Smooth muscle cell (in vitro differentiated cells): ENCODE measurements around the gene AKAP4. TPM values are rescaled to one million over a fixed set of nuclear protein-coding genes. Genes with fewer than 3 reads are reported as not detected.

Experiments used
- DNase-seq: peaks from one replicate; lab custom pipeline; 2025; ENCODE audit not compliant: unreplicated experiment; lab: John Stamatoyannopoulos, UW
- H2AFZ ChIP-seq: fragments of 200-600 bp; sonication (generic); 2 replicates; pipeline ENCODE4 v1.6.0; 2016; ENCODE audit warnings: antibody characterized with exemption, low read depth, mild to moderate bottlenecking
- H3F3A ChIP-seq: fragments of 200-600 bp; sonication (generic); 2 replicates; pipeline ENCODE4 v1.6.0; 2017; ENCODE audit warnings: antibody characterized with exemption, low read depth
- H3K27ac ChIP-seq: fragments of 200-600 bp; sonication (generic); 2 replicates; pipeline ENCODE4 v1.5.1; 2016; ENCODE audit warnings: low read depth, mild to moderate bottlenecking
- H3K27me3 ChIP-seq: fragments of 200-600 bp; sonication (generic); 2 replicates; pipeline ENCODE4 v1.6.1; 2016; ENCODE audit warnings: low read depth, mild to moderate bottlenecking
- H3K36me3 ChIP-seq: fragments of 200-600 bp; sonication (generic); 2 replicates; pipeline ENCODE4 v1.5.1; 2016; ENCODE audit warnings: low read depth
- H3K4me1 ChIP-seq: fragments of 200-600 bp; sonication (generic); 2 replicates; pipeline ENCODE4 v1.5.1; 2016; ENCODE audit warnings: low read depth
- H3K4me2 ChIP-seq: fragments of 200-600 bp; sonication (generic); 2 replicates; pipeline ENCODE4 v1.6.0; 2016; ENCODE audit warnings: mild to moderate bottlenecking
- H3K4me3 ChIP-seq: fragments of 200-600 bp; sonication (generic); 2 replicates; pipeline ENCODE4 v1.5.1; 2016; ENCODE audit warnings: mild to moderate bottlenecking
- H3K79me2 ChIP-seq: fragments of 200-600 bp; sonication (generic); 2 replicates; pipeline ENCODE4 v1.6.0; 2016; ENCODE audit warnings: low read depth, mild to moderate bottlenecking
- H3K9ac ChIP-seq: fragments of 200-600 bp; sonication (generic); 2 replicates; pipeline ENCODE4 v1.6.0; 2016; ENCODE audit warnings: low read depth
- H3K9me3 ChIP-seq: fragments of 200-600 bp; sonication (generic); replicated peaks from 2 replicates; pipeline ENCODE4 v1.5.1; 2016; ENCODE audit warnings: low read depth
- H4K20me1 ChIP-seq: fragments of 200-600 bp; sonication (generic); 2 replicates; pipeline ENCODE4 v1.6.0; 2016; ENCODE audit warnings: low read depth
- CTCF ChIP-seq: fragments of 200-600 bp; sonication (generic); IDR thresholded peaks from 2 replicates; pipeline ENCODE4 v1.5.1; 2017; ENCODE audit warnings: borderline replicate concordance, mild to moderate bottlenecking, antibody characterized with exemption; ENCODE audit not compliant: insufficient read depth, poor library complexity, severe bottlenecking
- WGBS: methylation state at CpG from one replicate; pipeline ENCODE4 v1.1.7; 2016; ENCODE audit warnings: low lambda C conversion rate; 5-methylcytosine and 5-hydroxymethylcytosine counted together
- polyA plus RNA-seq: library from polyadenylated mRNA; unstranded; fragments of >200 nt; fragmentation: Nextera tagmentation; extraction: Ambion mirVana; gene quantifications from 2 replicates; pipeline ENCODE4 v1.2.1, GENCODE V29; 2016
- total RNA-seq: library from RNA; depleted of rRNA; stranded (reverse); fragments of >200 nt; gene quantifications from 2 replicates; pipeline ENCODE4 v1.2.3, GENCODE V29; 2014

The AKAP4 gene
- total and polyA plus RNA-seq, 2 experiments from 2014 or later: not detected

- Histone ChIP-seq H4K20me1 (no peaks in the 10 kb centered on the region), H3K4me3 (no peak overlapping the region), H3K27me3 (no peaks in the 10 kb centered on the region), H3K9me3 (no peaks in the 10 kb centered on the region), H3K36me3 (no peaks in the 10 kb centered on the region), H3K4me2 (no peak overlapping the region), H3K27ac (no peak overlapping the region), H3K9ac (no peak overlapping the region), H3K79me2 (no peaks in the 10 kb centered on the region), H3F3A (no peaks in the 10 kb centered on the region), H2AFZ (no peak overlapping the region), H3K4me1 (no peaks in the 10 kb centered on the region)
- 57% methylated on average over 3 of the region's 3 CpGs for whole genome bisulfite sequencing
- DNase-seq: no peak
- no peak for TF ChIP-seq CTCF
Observed at GRCh38 chrX:50183891-50184290, 16.9 kb downstream of the AKAP4 start.

DNA sequence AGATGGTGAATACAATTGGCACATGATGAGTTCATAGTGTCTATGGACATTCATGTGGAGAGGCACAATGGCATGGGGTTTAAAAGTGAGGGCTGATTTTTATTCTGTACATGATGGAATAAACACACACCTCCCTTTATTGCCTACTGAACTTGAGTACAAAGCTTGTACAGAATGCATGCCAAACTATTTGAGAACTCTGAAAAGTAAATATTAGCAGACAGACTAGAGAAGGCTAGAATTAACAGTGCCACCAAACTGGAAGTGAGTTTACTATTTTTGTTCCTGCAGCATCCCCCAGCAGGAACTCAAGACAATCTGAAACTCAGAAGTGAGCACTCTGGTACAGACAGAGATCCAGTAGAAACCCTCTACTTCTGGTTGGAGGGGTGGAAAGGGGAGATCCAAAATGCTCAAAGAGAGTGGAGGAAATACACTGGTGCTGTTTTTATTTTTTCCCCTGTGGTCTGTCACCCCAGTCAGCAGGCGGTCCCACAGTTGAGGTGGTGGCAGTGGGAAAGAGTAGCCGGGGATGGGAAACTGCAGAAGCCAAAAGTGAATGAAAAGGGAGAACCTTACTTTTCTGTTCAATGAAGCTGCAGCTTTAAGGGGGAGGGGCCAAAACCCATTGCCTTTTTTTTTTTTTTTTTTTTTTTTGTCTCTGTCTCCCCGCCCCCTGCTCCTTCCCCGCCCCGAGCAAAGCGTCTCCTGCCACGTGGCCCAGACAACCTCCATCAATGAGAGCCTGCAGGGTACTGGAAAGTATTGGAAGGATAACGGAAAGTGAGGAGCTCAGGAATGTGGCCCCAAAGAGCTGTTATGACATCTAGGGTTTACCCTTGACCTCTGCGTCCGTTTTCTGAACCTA, 20.5 kb downstream of the AKAP4 start:
- Histone ChIP-seq H4K20me1 (no peaks in the 10 kb centered on the region), H3K9me3 (no peaks in the 10 kb centered on the region), H3K36me3 (no peaks in the 10 kb centered on the region), H3K4me3 (no peak overlapping the region), H3K9ac (no peak overlapping the region), H3K27me3 (no peaks in the 10 kb centered on the region), H3F3A (no peaks in the 10 kb centered on the region), H3K4me1 (no peaks in the 10 kb centered on the region), H2AFZ (no peak overlapping the region), H3K27ac (no peak overlapping the region), H3K4me2 (no peak overlapping the region), H3K79me2 (no peaks in the 10 kb centered on the region)
- no peak for DNase-seq
- TF ChIP-seq CTCF: no peak
- WGBS: 65% methylated on average over 10 of the region's 10 CpGs

DNA sequence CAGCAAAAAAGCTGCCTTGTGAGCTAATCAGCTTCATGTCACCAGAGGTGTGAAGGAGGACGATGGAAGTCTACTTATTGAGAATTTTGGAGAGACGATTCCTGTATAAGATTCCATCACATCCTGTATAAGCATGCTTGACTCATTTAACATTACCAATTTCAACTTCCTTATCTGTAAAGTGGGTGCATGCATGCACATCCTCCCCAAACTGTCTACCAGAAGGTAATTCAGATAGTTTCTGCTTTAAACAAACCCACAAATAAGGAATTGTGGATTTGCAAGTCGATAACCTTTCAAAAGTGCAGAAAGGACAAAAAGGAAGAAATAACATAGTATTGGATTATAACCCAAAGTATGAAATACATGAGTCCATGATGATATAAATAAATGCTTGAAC, 31.1 kb downstream of the AKAP4 start:
- Histone ChIP-seq H3K4me1 (no peaks in the 10 kb centered on the region), H3K9me3 (no peaks in the 10 kb centered on the region), H3K4me3 (no peak overlapping the region), H3K27ac (no peak overlapping the region), H3K9ac (no peak overlapping the region), H3F3A (no peaks in the 10 kb centered on the region), H3K27me3 (no peaks in the 10 kb centered on the region), H2AFZ (no peak overlapping the region), H3K4me2 (no peak overlapping the region), H3K36me3 (no peaks in the 10 kb centered on the region), H4K20me1 (no peaks in the 10 kb centered on the region), H3K79me2 (no peaks in the 10 kb centered on the region)
- 78% methylated on average over 3 of the region's 3 CpGs for WGBS
- DNase-seq: no peak
- no peak for TF ChIP-seq CTCF

DNA sequence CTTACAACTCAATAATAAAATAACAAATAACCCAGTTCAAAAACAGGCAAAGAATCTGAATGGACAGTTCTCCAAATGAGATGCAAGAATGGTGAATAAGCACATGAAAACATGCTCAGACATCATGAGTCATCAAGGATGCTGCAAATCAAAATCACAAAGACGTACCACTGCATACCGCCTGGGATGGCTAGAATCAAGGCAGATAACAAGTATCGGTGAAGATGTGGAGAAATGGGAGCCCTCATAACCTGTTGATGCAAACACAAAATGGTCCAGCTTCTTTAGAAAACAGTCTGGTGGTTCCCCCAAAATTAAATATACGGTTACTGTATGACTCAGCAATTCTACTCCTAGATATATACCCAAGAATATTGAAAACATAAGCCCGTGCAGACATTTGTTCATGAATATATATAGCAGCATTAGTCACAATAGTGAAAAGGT, 32.5 kb downstream of the AKAP4 start:
- no peak overlapping the region for H3K27ac ChIP-seq
- H3F3A ChIP-seq: no peaks in the 10 kb centered on the region
- no peak for TF ChIP-seq CTCF
- H3K4me3 ChIP-seq: no peak overlapping the region
- H3K4me1 ChIP-seq: no peaks in the 10 kb centered on the region
- no peak overlapping the region for H2AFZ ChIP-seq
- H3K9ac ChIP-seq: no peak overlapping the region
- no peaks in the 10 kb centered on the region for H3K79me2 ChIP-seq
- H3K4me2 ChIP-seq: no peak overlapping the region
- H3K27me3 ChIP-seq: no peaks in the 10 kb centered on the region
- H3K36me3 ChIP-seq: no peaks in the 10 kb centered on the region
- DNase-seq: no peak
- H4K20me1 ChIP-seq: no peaks in the 10 kb centered on the region
- WGBS: 74% methylated on average over 5 of the region's 5 CpGs
- H3K9me3 ChIP-seq: no peaks in the 10 kb centered on the region
